GM12878 (cell line): ENCODE data around the gene C10orf71. TPM values are rescaled to one million over a fixed set of nuclear protein-coding genes. Genes with fewer than 3 reads are reported as not detected.

Experiments used
- ATAC-seq: fragments of 200-7000 bp; cut with Tn5 transposase; 3 replicates; pipeline ENCODE4 v1.9.1; 2020; ENCODE audit warnings: mild to moderate bottlenecking, moderate library complexity
- BruUV-seq: library from RNA; stranded (reverse); fragments of 400-500 nt; replicated peaks from 2 replicates; lab custom pipeline; 2021; lab: Mats Ljungman, UMichigan
- CTCF ChIA-PET: fragments of 300-600 bp; sonication (Branson Sonifier 250); formaldehyde crosslinking; extraction: SDS; loops from one replicate; lab custom pipeline; 2021; ENCODE audit warnings: inconsistent platforms; lab: Yijun Ruan, JAX
- POLR2A ChIA-PET: fragments of 350-600 bp; formaldehyde crosslinking; extraction: SDS; loops from one replicate; lab custom pipeline; 2021; ENCODE audit warnings: inconsistent platforms; lab: Charles Lee
- RAD21 ChIA-PET: fragments of 300-600 bp; sonication (Branson Sonifier 250); formaldehyde crosslinking; loops from one replicate; lab custom pipeline; 2023; ENCODE audit warnings: antibody characterized with exemption; ENCODE audit not compliant: unreplicated experiment; lab: Charles Lee
- SMC1A ChIA-PET: fragments of 300-600 bp; sonication (Branson Sonifier 250); formaldehyde crosslinking; loops from one replicate; lab custom pipeline; 2023; ENCODE audit not compliant: unreplicated experiment, uncharacterized antibody; lab: Charles Lee
- DNase-seq: peaks from one replicate; pipeline ENCODE4 v3.0.0-alpha.2; 2011; ENCODE audit warnings: low read depth, low spot score
- FAIRE-seq: peaks from 3 replicates; lab custom pipeline; 2011; peaks lifted over from hg19 to GRCh38; lab: Jason Lieb, UNC
- H2AFZ ChIP-seq: 2 replicates; pipeline ENCODE4 v1.6.0; 2011; ENCODE audit warnings: low read depth, low read length, control low read depth; ENCODE audit not compliant: control insufficient read depth
- H3K27ac ChIP-seq: 2 replicates; pipeline ENCODE4 v1.5.1; 2011; ENCODE audit warnings: control low read depth; ENCODE audit not compliant: control insufficient read depth, insufficient read depth
- H3K27me3 ChIP-seq, 2 experiments: replicated peaks in 1 of 2; 2 replicates each; pipeline versions ENCODE4 v1.6.0 to v1.6.1; 2011; ENCODE audit warnings: low read length in 1 of 2; ENCODE audit not compliant: control insufficient read depth in 2 of 2, insufficient read depth in 2 of 2
- H3K36me3 ChIP-seq, 2 experiments: 2 replicates each; pipeline ENCODE4 v1.5.1; 2011; ENCODE audit warnings: low read length in 1 of 2; ENCODE audit not compliant: control insufficient read depth in 2 of 2, insufficient read depth in 2 of 2
- H3K4me1 ChIP-seq: 2 replicates; pipeline ENCODE4 v1.6.1; 2011; ENCODE audit warnings: mild to moderate bottlenecking, low read length, moderate library complexity, mixed read lengths; ENCODE audit not compliant: control insufficient read depth, insufficient read depth
- H3K4me2 ChIP-seq: 2 replicates; pipeline ENCODE4 v1.6.0; 2011; ENCODE audit warnings: control low read depth; ENCODE audit not compliant: control insufficient read depth, insufficient read depth
- H3K4me3 ChIP-seq: fragments of 200-600 bp; sonication (generic); 2 replicates; pipeline ENCODE4 v1.5.1; 2016
- H3K79me2 ChIP-seq: 2 replicates; pipeline ENCODE4 v1.6.0; 2011; ENCODE audit warnings: low read length; ENCODE audit not compliant: control insufficient read depth, insufficient read depth
- H3K9ac ChIP-seq: 2 replicates; pipeline ENCODE4 v1.8.0; 2011; ENCODE audit warnings: low read length, control low read depth, mixed read lengths; ENCODE audit not compliant: control insufficient read depth, insufficient read depth
- H3K9me3 ChIP-seq: replicated peaks from 3 replicates; pipeline ENCODE4 v1.5.1; 2011; ENCODE audit warnings: mild to moderate bottlenecking, low read length; ENCODE audit not compliant: control insufficient read depth, insufficient read depth
- H4K20me1 ChIP-seq: 2 replicates; pipeline ENCODE4 v1.6.0; 2011; ENCODE audit not compliant: control insufficient read depth, insufficient read depth
- BCLAF1 ChIP-seq: fragments of 450-650 bp; IDR thresholded peaks from 2 replicates; pipeline ENCODE4 v1.6.1; 2017; ENCODE audit warnings: antibody characterized with exemption, mild to moderate bottlenecking, moderate library complexity
- CUX1 ChIP-seq: IDR thresholded peaks from 2 replicates; pipeline ENCODE4 v1.6.1; 2012; ENCODE audit warnings: improper control_type of control experiment, low read depth, low read length; ENCODE audit not compliant: insufficient replicate concordance
- E2F4 ChIP-seq: IDR thresholded peaks from 2 replicates; pipeline ENCODE4 v1.6.1; 2012; ENCODE audit warnings: low read depth, low read length, improper control_type of control experiment
- EP300 ChIP-seq, 2 experiments: fragments of 150-350 bp in 1 of 2; IDR thresholded peaks; 2 replicates each; pipeline ENCODE4 v1.6.1; 2011 to 2012; ENCODE audit warnings: low read depth in 2 of 2, low read length in 2 of 2, borderline replicate concordance in 1 of 2, improper control_type of control experiment in 1 of 2, inconsistent platforms in 1 of 2; ENCODE audit not compliant: control insufficient read depth in 1 of 2
- NR2C1 ChIP-seq: fragments of 450-650 bp; IDR thresholded peaks from 2 replicates; pipeline ENCODE4 v1.6.1; 2017; ENCODE audit warnings: antibody characterized with exemption, mild to moderate bottlenecking, moderate library complexity
- RB1 ChIP-seq: fragments of 450-650 bp; formaldehyde crosslinking; IDR thresholded peaks from 2 replicates; pipeline ENCODE4 v1.6.1; 2017; ENCODE audit warnings: mild to moderate bottlenecking, borderline replicate concordance
- RCOR1 ChIP-seq: conservative IDR thresholded peaks from 2 replicates; pipeline ENCODE4 v1.6.1; 2012; ENCODE audit warnings: low read depth, low read length, improper control_type of control experiment
- YY1 ChIP-seq: IDR thresholded peaks from 2 replicates; pipeline ENCODE4 v1.6.1; 2011; ENCODE audit warnings: low read depth, mild to moderate bottlenecking, low read length
- ZBTB4 ChIP-seq: fragments of 450-650 bp; formaldehyde crosslinking; IDR thresholded peaks from 2 replicates; pipeline ENCODE4 v1.4.0; 2022; ENCODE audit warnings: mild to moderate bottlenecking, moderate library complexity
- WGBS: methylation state at CpG from one replicate; pipeline ENCODE4 v1.1.6; 2016; ENCODE audit warnings: low lambda C conversion rate; ENCODE audit not compliant: insufficient replicate concordance, insufficient coverage; ENCODE audit errors: missing lambda C conversion rate; 5-methylcytosine and 5-hydroxymethylcytosine counted together
- in situ Hi-C: fragments of 300-500 bp; cut with MboI; formaldehyde crosslinking; loops from 9 replicates; pipeline ENCODE4 v1.14.3; 2018; ENCODE audit warnings: mixed read lengths
- intact Hi-C: fragments of 100-400 bp; cut with micrococcal nuclease; formaldehyde crosslinking; loops from one replicate; pipeline ENCODE4 v1.14.2; 2022; ENCODE audit not compliant: unreplicated experiment
- polyA plus RNA-seq, 11 experiments: library from polyadenylated mRNA; depleted of rRNA in 4 of 11; unstranded in 6 of 11; stranded (reverse) in 5 of 11; fragments of >200 nt; fragmentation: Nextera tagmentation in 4 of 11; fragmentation: Illumina TruSeq in 1 of 11; extraction: Ambion mirVana in 4 of 11; extraction: Trizol in 1 of 11; gene quantifications; 1 replicate in 1 of 11; 2 replicates in 10 of 11; pipeline versions ENCODE4 v1.2.1 to v1.2.3, GENCODE V29; 2011 to 2016; ENCODE audit warnings: inconsistent platforms in 2 of 11, missing spikeins in 2 of 11, low read depth in 1 of 11
- total RNA-seq, 4 experiments: library from RNA; depleted of rRNA in 3 of 4; stranded (reverse); fragments of >200 nt in 3 of 4; fragmentation: Illumina TruSeq in 1 of 4; extraction: Trizol in 1 of 4; gene quantifications; 2 replicates each; pipeline versions ENCODE4 v1.2.1 to v1.2.3, GENCODE V29; 2013 to 2021

Gene C10orf71
- total and polyA plus RNA-seq, 10 of the 15 experiments (the other 5 are each of a cell fraction or from before 2014, with no cell fraction given) = not detected

- TF ChIP-seq CUX1 = no peak
- TF ChIP-seq EP300 (IDR thresholded peaks at IDR 0.05; ENCODE audit: borderline replicate concordance in 1 of 2, control insufficient read depth in 1 of 2, low read depth in 2 of 2, low read length in 2 of 2) = no peak
These were observed 32.5 kb downstream of the C10orf71 start (continued) for GRCh38 chr10:49331431-49331830.

GRCh38 chr10:49332333-49332732 is 33.4 kb downstream of the C10orf71 start:
- H3K4me3 ChIP-seq = no peak overlapping the region
- no peaks in the 10 kb centered on the region for H4K20me1 ChIP-seq
- POLR2A ChIA-PET = no interaction called here
- H3K79me2 ChIP-seq = no peaks in the 10 kb centered on the region
- 22% methylated on average over 4 of the region's 4 CpGs for whole genome bisulfite sequencing
- CTCF ChIA-PET = no interaction called here
- H3K27me3 ChIP-seq = peaks cover 2 to 5% of the 10 kb centered on the region in 2 experiments; a peak in 2 of 4 replicates
- RAD21 ChIA-PET = no interaction called here
- DNase-seq = no peak
- no peaks in the 10 kb centered on the region for H3K4me1 ChIP-seq
- no peak overlapping the region for H3K9ac ChIP-seq
- in situ Hi-C loops = no loop called here
- H2AFZ ChIP-seq = no peak overlapping the region
- H3K9me3 ChIP-seq = peaks cover 2% of the 10 kb centered on the region; the same call in 2 of the 3 replicates
- H3K27ac ChIP-seq = no peak overlapping the region
- H3K4me2 ChIP-seq = no peak overlapping the region
- ATAC-seq = no peak
- H3K36me3 ChIP-seq = no peaks in the 10 kb centered on the region
- no TSS peak for BruUV-seq
- no peak for FAIRE-seq
- SMC1A ChIA-PET = interaction anchor here (1.3 kb wide), 1 partner anchor 10 kb away, joined by 3 read pairs; no protein-coding TSS in a partner anchor
- intact Hi-C loops = no loop called here
- TF ChIP-seq NR2C1 = no peak
- no peak for TF ChIP-seq RB1
- no peak for TF ChIP-seq YY1
- no peak for TF ChIP-seq BCLAF1
- no peak for TF ChIP-seq E2F4
- TF ChIP-seq RCOR1 = no peak
- no peak for TF ChIP-seq ZBTB4 (CRISPR knock-in tag)
